TTC549 (cell line): Measurements from ENCODE around the gene TAF1A.

Experiments used
- FAIRE-seq: peaks from 2 replicates; lab custom pipeline; 2012; peaks lifted over from hg19 to GRCh38; lab: Jason Lieb, UNC

TAF1A gene

GRCh38 chr1:222594789-222595188, 5.1 kb upstream of the TAF1A start:
- FAIRE-seq = peak; percentile 67

- no peak for FAIRE-seq
Measured at GRCh38 chr1:222592171-222592570, 2.4 kb upstream of the TAF1A start.

- FAIRE-seq = no peak
Measured at GRCh38 chr1:222588135-222588534, 1.6 kb downstream of the TAF1A start.

DNA sequence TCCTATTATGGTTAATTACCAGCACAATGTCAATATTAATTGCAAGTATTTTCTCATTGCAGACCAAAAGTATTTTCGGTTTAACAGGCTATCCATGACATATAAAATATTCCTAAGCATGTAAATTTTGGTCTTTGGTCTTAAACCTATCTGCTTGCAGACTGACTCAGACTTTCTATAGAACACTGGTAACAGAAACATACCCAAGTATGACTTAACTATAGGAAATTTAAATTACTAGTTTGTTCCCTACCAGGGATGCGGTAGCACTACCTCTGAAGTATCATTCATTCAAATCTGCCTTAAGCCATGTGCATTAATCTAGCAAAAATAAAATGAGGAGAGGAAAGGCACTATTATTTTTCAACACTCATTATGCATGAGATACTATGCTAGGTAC, 2.9 kb downstream of the TAF1A start:
- FAIRE-seq = no peak

DNA sequence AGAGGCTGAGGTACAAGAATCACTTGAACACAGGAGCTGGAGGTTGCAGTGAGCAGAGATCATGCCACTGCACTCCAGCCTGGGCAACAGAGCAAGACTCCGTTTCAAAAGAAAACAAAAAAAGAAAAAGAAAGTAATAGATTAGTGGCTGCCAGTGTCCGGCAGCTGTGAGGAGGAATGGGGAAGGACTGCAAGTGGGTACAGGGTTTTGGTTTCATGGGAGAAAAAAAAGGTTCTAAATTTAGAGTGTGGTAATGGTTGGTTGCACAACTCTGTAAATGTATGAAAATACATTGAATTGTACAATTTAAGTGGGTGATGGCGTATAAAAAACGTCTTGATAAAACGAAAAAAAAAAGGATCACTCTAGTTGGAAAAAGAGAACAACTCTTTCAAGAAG, 6.7 kb downstream of the TAF1A start:
- no peak for FAIRE-seq

- no peak for FAIRE-seq
Measured at GRCh38 chr1:222582099-222582774, 7.5 kb downstream of the TAF1A start.

DNA sequence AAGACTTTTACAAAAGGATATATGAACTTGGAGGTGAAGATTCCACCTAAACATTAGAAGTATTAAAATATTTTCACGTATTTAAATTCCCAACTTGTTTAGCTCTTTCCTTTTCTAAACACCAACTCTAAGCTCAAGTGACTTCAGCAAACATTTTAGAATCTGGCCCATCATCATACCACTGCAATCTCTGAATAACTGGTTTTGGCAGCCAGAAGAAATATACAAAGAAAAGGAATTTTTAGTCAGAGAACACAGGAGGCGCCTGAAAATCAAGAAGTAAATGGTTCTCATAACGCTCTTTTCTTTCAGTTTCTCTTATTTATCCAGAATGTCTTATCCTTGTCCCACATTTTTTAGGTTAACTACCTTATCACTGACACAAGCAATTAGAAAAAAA, 10.4 kb downstream of the TAF1A start:
- no peak for FAIRE-seq

DNA sequence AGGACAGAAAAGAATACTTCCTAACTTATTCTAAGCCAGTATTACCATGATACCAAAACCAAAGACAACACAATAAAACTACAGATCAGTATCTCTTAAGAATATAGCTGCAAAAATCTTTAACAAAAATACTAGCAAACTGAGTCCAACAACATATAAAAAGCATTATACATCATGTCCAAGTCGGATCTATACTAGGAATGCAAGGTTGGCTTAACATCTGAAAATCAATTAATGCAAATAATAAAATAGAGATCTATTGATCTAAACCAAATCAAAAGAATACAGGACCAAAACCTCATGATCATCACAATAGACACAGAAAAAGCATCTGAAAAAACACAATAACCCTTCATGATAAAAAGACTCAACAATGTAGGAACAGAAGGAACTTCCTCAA, 18.9 kb downstream of the TAF1A start:
- no peak for FAIRE-seq

GRCh38 chr1:222561656-222562055, 28.1 kb downstream of the TAF1A start:
- FAIRE-seq = no peak

GRCh38 chr1:222557574-222557973, 32.2 kb downstream of the TAF1A start:
- FAIRE-seq = no peak

GRCh38 chr1:222557148-222557547, 32.6 kb downstream of the TAF1A start:
- no peak for FAIRE-seq

GRCh38 chr1:222555992-222556615, 33.6 kb downstream of the TAF1A start:
- no peak for FAIRE-seq

- no peak for FAIRE-seq
Measured at GRCh38 chr1:222554177-222554576, 35.6 kb downstream of the TAF1A start.

DNA sequence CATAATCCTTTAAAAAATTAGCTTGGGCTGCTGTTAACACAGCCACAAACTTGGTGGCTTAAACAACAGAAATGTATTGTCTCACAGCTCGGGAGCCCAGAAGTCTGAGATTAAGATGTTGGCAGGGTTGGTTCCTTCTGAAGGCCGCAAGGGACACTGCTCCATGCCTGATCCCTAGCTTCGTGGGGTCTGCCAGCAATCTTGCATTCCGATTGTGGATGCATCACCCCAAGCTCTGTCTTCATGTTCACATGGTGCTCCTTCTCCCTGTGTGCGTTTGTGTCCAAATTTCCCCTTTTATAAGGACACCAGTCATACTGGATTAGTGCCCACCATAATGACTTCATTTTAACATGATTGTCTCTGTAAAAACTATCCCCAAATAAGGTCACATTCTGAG, 36.9 kb downstream of the TAF1A start:
- no peak for FAIRE-seq

GRCh38 chr1:222547944-222548671, 41.6 kb downstream of the TAF1A start, which contains the start of gene HHIPL2:
TSS of gene HHIPL2 (minus strand) at chr1:222548104. CDS start at chr1:222548044, 60 bp downstream.
- no peak for FAIRE-seq

GRCh38 chr1:222547260-222547614, 42.5 kb downstream of the TAF1A start:
- no peak for FAIRE-seq

- no peak for FAIRE-seq
Measured at GRCh38 chr1:222546548-222547259, 43.0 kb downstream of the TAF1A start.

- FAIRE-seq = peak; percentile 84
Measured at GRCh38 chr1:222546091-222546490, 43.6 kb downstream of the TAF1A start.

GRCh38 chr1:222543817-222544216, 45.9 kb downstream of the TAF1A start:
- FAIRE-seq = no peak

DNA sequence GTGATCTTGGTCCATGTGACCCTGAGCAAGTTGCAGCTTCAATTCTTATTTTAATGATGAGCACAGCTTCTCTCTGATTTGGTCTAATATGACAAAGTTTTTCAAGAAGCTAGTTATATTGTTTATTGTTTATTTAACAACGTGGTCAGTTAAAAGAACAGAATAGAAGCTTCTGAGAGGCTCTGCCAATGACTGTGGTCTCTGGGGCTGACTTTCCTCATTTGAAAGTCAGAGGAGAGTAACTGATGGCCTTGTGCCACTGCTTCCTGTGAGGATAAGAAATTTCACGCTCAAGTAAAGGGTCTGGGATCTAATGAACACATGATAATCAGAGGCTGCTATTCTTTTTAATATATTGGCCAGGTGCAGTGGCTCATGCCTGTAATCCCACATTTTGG, 49.1 kb downstream of the TAF1A start:
- no peak for FAIRE-seq

DNA sequence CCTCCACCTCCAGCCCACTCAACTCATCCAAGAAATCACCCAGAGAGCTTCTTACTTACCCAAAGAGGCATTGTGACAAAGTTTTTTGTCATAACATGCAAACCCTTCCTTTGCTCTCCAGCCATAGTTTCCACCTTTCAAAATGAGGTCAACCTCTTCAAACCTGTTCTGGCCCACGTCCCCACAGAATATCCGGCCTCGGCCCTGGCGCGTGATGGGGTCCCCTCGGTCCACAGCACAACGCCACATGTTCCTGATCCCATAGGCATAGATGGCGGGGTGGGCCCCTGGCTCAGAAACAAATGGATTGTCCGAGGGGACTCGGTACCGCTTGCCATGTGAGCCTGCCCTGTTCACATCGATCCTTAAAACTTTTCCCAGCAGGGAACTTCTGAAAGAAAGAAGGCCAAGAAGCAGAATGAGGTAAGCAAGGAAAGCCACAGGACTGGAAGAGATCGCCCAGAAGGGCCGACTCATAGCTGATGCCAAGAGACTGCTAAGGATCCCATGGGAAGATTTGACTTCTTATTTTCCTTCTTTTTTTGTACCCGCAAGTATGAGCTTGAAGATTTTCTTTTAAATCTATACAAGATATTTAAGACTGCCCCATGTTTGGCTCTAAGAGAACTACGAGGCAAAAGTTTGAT, 49.7 kb downstream of the TAF1A start:
- no peak for FAIRE-seq

- no peak for FAIRE-seq
Measured at GRCh38 chr1:222535455-222535854, 54.3 kb downstream of the TAF1A start.
